Measurements from ENCODE around the gene CCNH. TPM values are rescaled to one million over a fixed set of nuclear protein-coding genes. Genes with fewer than 3 reads are reported as not detected.

The CCNH gene
- total and polyA plus RNA-seq, 2 experiments from 2014 or later, result 74.4 to 80.2 TPM

GRCh38 chr5:87418506-87418905 is 5.8 kb upstream of the CCNH start:
- H3K27ac ChIP-seq (ENCODE audit: low read depth), result no peak overlapping the region
- Mint-ChIP-seq H3K4me3 (no peak overlapping the region), H3K4me1 (no peaks in the 10 kb centered on the region), H3K27ac (no peak overlapping the region), H3K27me3 (ENCODE audit: insufficient read depth, low read depth, poor library complexity) (no peaks in the 10 kb centered on the region), H3K9me3 (no peaks in the 10 kb centered on the region), H3K36me3 (ENCODE audit: low read depth) (no peaks in the 10 kb centered on the region)
- H3F3A ChIP-seq (replicated peaks; ENCODE audit: low read depth), result no peaks in the 10 kb centered on the region
- H3K36me3 ChIP-seq (ENCODE audit: insufficient read depth), result no peaks in the 10 kb centered on the region
- TF ChIP-seq, protein P1, sequence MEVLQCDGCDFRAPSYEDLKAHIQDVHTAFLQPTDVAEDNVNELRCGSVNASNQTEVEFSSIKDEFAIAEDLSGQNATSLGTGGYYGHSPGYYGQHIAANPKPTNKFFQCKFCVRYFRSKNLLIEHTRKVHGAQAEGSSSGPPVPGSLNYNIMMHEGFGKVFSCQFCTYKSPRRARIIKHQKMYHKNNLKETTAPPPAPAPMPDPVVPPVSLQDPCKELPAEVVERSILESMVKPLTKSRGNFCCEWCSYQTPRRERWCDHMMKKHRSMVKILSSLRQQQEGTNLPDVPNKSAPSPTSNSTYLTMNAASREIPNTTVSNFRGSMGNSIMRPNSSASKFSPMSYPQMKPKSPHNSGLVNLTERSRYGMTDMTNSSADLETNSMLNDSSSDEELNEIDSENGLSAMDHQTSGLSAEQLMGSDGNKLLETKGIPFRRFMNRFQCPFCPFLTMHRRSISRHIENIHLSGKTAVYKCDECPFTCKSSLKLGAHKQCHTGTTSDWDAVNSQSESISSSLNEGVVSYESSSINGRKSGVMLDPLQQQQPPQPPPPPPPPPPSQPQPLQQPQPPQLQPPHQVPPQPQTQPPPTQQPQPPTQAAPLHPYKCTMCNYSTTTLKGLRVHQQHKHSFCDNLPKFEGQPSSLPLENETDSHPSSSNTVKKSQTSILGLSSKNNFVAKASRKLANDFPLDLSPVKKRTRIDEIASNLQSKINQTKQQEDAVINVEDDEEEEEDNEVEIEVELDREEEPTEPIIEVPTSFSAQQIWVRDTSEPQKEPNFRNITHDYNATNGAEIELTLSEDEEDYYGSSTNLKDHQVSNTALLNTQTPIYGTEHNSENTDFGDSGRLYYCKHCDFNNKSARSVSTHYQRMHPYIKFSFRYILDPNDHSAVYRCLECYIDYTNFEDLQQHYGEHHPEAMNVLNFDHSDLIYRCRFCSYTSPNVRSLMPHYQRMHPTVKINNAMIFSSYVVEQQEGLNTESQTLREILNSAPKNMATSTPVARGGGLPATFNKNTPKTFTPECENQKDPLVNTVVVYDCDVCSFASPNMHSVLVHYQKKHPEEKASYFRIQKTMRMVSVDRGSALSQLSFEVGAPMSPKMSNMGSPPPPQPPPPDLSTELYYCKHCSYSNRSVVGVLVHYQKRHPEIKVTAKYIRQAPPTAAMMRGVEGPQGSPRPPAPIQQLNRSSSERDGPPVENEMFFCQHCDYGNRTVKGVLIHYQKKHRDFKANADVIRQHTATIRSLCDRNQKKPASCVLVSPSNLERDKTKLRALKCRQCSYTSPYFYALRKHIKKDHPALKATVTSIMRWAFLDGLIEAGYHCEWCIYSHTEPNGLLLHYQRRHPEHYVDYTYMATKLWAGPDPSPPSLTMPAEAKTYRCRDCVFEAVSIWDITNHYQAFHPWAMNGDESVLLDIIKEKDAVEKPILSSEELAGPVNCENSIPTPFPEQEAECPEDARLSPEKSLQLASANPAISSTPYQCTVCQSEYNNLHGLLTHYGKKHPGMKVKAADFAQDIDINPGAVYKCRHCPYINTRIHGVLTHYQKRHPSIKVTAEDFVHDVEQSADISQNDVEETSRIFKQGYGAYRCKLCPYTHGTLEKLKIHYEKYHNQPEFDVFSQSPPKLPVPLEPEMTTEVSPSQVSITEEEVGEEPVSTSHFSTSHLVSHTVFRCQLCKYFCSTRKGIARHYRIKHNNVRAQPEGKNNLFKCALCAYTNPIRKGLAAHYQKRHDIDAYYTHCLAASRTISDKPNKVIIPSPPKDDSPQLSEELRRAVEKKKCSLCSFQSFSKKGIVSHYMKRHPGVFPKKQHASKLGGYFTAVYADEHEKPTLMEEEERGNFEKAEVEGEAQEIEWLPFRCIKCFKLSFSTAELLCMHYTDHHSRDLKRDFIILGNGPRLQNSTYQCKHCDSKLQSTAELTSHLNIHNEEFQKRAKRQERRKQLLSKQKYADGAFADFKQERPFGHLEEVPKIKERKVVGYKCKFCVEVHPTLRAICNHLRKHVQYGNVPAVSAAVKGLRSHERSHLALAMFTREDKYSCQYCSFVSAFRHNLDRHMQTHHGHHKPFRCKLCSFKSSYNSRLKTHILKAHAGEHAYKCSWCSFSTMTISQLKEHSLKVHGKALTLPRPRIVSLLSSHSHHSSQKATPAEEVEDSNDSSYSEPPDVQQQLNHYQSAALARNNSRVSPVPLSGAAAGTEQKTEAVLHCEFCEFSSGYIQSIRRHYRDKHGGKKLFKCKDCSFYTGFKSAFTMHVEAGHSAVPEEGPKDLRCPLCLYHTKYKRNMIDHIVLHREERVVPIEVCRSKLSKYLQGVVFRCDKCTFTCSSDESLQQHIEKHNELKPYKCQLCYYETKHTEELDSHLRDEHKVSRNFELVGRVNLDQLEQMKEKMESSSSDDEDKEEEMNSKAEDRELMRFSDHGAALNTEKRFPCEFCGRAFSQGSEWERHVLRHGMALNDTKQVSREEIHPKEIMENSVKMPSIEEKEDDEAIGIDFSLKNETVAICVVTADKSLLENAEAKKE (CRISPR knock-in tag; IDR thresholded peaks at IDR 0.05), result no peak
- no peak for TF ChIP-seq STAT1 (IDR thresholded peaks at IDR 0.05; ENCODE audit: unreplicated experiment)
- no peak for TF ChIP-seq ZNF331 (CRISPR knock-in tag; IDR thresholded peaks at IDR 0.05; ENCODE audit: low read depth)
- TF ChIP-seq EZH2phosphoT487 (IDR thresholded peaks at IDR 0.05; ENCODE audit: unreplicated experiment), result no peak
- no peak for TF ChIP-seq EZH2 (IDR thresholded peaks at IDR 0.05; ENCODE audit: low read depth, unreplicated experiment)
- no peak for TF ChIP-seq NANOG (IDR thresholded peaks at IDR 0.05; ENCODE audit: borderline replicate concordance)
- no peak for TF ChIP-seq JUNB (IDR thresholded peaks at IDR 0.05; ENCODE audit: unreplicated experiment)
- TF ChIP-seq, protein P2, sequence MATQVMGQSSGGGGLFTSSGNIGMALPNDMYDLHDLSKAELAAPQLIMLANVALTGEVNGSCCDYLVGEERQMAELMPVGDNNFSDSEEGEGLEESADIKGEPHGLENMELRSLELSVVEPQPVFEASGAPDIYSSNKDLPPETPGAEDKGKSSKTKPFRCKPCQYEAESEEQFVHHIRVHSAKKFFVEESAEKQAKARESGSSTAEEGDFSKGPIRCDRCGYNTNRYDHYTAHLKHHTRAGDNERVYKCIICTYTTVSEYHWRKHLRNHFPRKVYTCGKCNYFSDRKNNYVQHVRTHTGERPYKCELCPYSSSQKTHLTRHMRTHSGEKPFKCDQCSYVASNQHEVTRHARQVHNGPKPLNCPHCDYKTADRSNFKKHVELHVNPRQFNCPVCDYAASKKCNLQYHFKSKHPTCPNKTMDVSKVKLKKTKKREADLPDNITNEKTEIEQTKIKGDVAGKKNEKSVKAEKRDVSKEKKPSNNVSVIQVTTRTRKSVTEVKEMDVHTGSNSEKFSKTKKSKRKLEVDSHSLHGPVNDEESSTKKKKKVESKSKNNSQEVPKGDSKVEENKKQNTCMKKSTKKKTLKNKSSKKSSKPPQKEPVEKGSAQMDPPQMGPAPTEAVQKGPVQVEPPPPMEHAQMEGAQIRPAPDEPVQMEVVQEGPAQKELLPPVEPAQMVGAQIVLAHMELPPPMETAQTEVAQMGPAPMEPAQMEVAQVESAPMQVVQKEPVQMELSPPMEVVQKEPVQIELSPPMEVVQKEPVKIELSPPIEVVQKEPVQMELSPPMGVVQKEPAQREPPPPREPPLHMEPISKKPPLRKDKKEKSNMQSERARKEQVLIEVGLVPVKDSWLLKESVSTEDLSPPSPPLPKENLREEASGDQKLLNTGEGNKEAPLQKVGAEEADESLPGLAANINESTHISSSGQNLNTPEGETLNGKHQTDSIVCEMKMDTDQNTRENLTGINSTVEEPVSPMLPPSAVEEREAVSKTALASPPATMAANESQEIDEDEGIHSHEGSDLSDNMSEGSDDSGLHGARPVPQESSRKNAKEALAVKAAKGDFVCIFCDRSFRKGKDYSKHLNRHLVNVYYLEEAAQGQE (IDR thresholded peaks at IDR 0.05; ENCODE audit: unreplicated experiment), result no peak
- H2AFZ ChIP-seq, result no peak overlapping the region
- no peaks in the 10 kb centered on the region for H3K4me1 ChIP-seq (ENCODE audit: insufficient read depth)
- no peaks in the 10 kb centered on the region for H3K9me2 ChIP-seq (ENCODE audit: insufficient read depth)
- no peaks in the 10 kb centered on the region for H3K27me3 ChIP-seq (ENCODE audit: insufficient read depth)
- no peak overlapping the region for H3K4me3 ChIP-seq
- DNase-seq (ENCODE audit: low spot score) (no peak), ATAC-seq (no peak)
- H3K79me2 ChIP-seq (replicated peaks; ENCODE audit: insufficient read depth), result no peaks in the 10 kb centered on the region
- no peak overlapping the region for H3K4me2 ChIP-seq
- H4K20me1 ChIP-seq (replicated peaks; ENCODE audit: insufficient read depth), result no peaks in the 10 kb centered on the region

Data from GM23338 (cell line).